Stimulated activated CD8-positive, alpha-beta memory T cell treated with anti-CD3 and anti-CD28 coated beads, Interleukin-7, amount 100 ng/mL, for 4 hours (primary cell): ENCODE measurements around the gene ANKRD13D.
"Not testable (repeated sequence)": the region's sequence is repeated elsewhere in the genome, so short reads cannot be mapped to it uniquely, and the experiment has no call there.

Experiments used
- DNase-seq, 2 donors: peaks; one replicate each; pipeline ENCODE4 v3.0.0-alpha.2; 2020; ENCODE audit warnings: low read depth in 2 of 2

The ANKRD13D gene

GRCh38 chr11:67289226-67289650 lies at the start of gene ANKRD13D:
ANKRD13D (plus strand) TSS chr11:67289303; CDS start chr11:67289461, 158 bp downstream.
- no peak for DNase-seq

- peak; percentile 94 to 95 for DNase-seq
These were observed 49.1 kb upstream of the ANKRD13D start for GRCh38 chr11:67239783-67240575.

GRCh38 chr11:67240576-67241389 lies 48.3 kb upstream of the ANKRD13D start:
- peak; percentile 64 for DNase-seq

- DNase-seq: no peak
These were observed 46.6 kb upstream of the ANKRD13D start for GRCh38 chr11:67242548-67242947.

- DNase-seq: no peak
These were observed 46.1 kb upstream of the ANKRD13D start for GRCh38 chr11:67243051-67243450.

- DNase-seq: no peak
These were observed 44.1 kb upstream of the ANKRD13D start for GRCh38 chr11:67245046-67245445.

GRCh38 chr11:67247946-67248550 lies 41.1 kb upstream of the ANKRD13D start:
- DNase-seq: no peak

GRCh38 chr11:67248653-67249052 lies 40.5 kb upstream of the ANKRD13D start:
- DNase-seq: no peak

- no peak for DNase-seq
These were observed 38.8 kb upstream of the ANKRD13D start for GRCh38 chr11:67250059-67251043.

- DNase-seq: no peak
These were observed 37.3 kb upstream of the ANKRD13D start for GRCh38 chr11:67251841-67252240.

GRCh38 chr11:67252831-67253239 lies 36.3 kb upstream of the ANKRD13D start:
- DNase-seq: no peak

- no peak for DNase-seq
These were observed 35.1 kb upstream of the ANKRD13D start for GRCh38 chr11:67253872-67254624.

GRCh38 chr11:67254798-67255197 lies 34.3 kb upstream of the ANKRD13D start:
- no peak for DNase-seq

GRCh38 chr11:67255353-67255752 lies 33.8 kb upstream of the ANKRD13D start:
- DNase-seq: no peak

GRCh38 chr11:67255864-67256263 lies 33.2 kb upstream of the ANKRD13D start:
- DNase-seq: no peak

- no peak for DNase-seq
These were observed 32.5 kb upstream of the ANKRD13D start for GRCh38 chr11:67256477-67257135.

GRCh38 chr11:67260406-67260805 lies 28.7 kb upstream of the ANKRD13D start:
- DNase-seq: no peak

- DNase-seq: not testable (repeated sequence)
These were observed 28.0 kb upstream of the ANKRD13D start for GRCh38 chr11:67260885-67261639.

GRCh38 chr11:67261640-67261945 lies 27.5 kb upstream of the ANKRD13D start:
- no peak for DNase-seq
